Stimulated activated CD8-positive, alpha-beta memory T cell treated with anti-CD3 and anti-CD28 coated beads, Interleukin-15, amount 100 ng/mL, for 48 hours (primary cell): Measurements from ENCODE around the gene HSF5.
A peak's percentile ranks its signal among the peaks of the same experiment; 100 is the strongest.
"Not testable (repeated sequence)": the region's sequence is repeated elsewhere in the genome, so short reads cannot be mapped to it uniquely, and the experiment has no call there.

ENCODE experiments used
- DNase-seq, 2 donors: peaks; one replicate each; pipeline ENCODE4 v3.0.0-alpha.2; 2020; ENCODE audit warnings: low read depth in 2 of 2

HSF5 gene

DNA sequence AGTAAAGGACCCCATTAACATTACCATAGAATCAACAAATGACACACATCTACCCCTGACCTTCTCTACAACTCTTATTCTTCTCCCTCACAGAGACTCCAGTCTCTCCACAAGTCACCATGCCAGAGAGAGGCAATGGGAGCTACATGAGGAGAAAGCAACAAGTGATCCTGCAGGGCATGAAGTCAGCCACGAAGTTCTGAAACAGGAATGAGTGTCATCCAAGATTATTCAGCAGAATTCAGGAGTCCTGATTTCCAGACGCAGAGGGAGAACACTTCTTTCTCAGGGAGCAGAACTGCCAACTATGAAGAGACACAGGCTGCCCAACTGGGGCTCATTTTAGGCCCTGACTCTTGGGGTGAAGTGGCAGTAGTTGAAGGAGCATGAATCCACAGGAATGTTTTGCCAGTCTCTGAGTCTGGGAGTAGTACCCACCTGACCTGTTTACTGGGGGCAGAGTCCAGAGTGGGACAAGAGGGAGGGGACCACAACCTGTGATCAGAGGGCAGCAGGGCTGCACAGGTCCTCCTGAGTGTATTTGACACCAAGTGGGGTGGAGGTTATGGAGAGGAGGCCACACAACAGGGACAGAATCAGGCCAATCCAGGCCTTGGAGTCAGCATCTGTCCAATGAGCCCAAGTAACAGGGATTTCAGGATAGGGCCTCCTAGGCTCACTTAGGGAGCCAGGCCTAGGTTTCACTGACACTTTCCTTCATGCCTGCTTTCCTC is 28.6 kb upstream of the HSF5 start:
- DNase-seq = no peak

GRCh38 chr17:58515286-58515685 is 27.1 kb upstream of the HSF5 start:
- DNase-seq = no peak

DNA sequence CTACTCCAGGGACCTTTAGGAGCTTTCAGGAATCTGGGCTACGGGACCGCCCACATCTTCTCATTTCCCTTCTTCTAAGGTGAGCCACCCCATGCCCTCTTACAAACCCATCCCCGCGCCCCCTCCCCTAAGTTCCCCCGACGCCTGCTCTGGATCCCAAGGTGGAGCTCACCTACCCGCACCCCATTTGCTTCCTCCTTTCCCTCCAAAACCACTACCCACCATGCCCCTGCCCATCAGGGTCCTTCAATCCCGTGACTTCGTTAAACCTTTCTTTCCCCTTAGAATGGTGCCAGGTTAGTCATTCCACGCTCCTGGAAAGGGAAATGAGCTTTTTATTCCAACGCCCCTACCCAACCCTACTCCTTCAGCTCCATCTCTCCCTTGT is 26.6 kb upstream of the HSF5 start:
- DNase-seq = no peak

- peak; percentile 71 to 73 for DNase-seq
These were observed 26.0 kb upstream of the HSF5 start, which contains the start of gene MTMR4 for GRCh38 chr17:58513965-58514769. Gene MTMR4 (minus strand): TSS chr17:58514638. CDS start chr17:58514407, 231 bp downstream.

GRCh38 chr17:58513267-58513964 is 25.2 kb upstream of the HSF5 start:
- no peak for DNase-seq

GRCh38 chr17:58510075-58510474 is 21.9 kb upstream of the HSF5 start:
- DNase-seq = no peak

DNA sequence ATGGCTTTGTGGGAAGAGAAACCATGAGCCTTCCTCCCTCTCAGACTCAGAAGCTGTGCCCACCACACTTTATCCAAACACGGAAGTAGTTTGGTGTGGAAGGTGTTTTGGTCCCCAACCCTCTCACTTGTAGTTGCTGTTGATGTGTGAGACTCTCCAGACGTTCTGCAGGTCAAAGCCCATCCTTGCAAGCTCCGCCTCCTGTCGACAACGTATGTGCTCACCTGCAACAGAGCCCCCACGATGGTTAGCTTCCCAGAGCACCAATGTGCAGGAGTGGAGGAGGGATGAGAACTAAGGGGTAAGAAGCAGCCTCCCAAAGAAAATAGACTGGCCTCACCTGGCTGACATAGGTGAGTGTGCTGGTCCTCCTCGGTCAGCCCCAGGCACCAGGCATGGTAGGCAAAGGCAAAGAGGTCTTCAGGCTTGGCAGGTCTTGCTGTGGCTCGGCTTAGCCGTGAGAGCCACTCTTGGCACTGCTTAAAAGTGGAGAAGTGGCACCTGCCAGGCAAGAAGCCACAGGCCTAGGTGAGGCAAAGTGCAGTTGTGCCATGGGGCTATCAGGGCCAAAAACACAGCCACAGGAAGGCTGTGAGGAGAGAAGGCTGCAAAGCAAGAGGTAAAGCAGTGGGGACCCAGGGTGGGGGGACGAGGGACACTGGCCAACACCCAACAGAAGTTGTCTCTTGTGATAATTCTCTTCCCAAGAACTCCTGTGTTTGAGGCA is 20.3 kb upstream of the HSF5 start:
- DNase-seq = no peak

- no peak for DNase-seq
These were observed 19.0 kb upstream of the HSF5 start for GRCh38 chr17:58507123-58507634.

GRCh38 chr17:58506354-58507080 is 18.3 kb upstream of the HSF5 start:
- DNase-seq = no peak

- DNase-seq = no peak
These were observed 16.7 kb upstream of the HSF5 start for GRCh38 chr17:58504826-58505351.

GRCh38 chr17:58503866-58504265 is 15.7 kb upstream of the HSF5 start:
- no peak for DNase-seq

GRCh38 chr17:58503134-58503533 is 14.9 kb upstream of the HSF5 start:
- DNase-seq = not testable (repeated sequence)

DNA sequence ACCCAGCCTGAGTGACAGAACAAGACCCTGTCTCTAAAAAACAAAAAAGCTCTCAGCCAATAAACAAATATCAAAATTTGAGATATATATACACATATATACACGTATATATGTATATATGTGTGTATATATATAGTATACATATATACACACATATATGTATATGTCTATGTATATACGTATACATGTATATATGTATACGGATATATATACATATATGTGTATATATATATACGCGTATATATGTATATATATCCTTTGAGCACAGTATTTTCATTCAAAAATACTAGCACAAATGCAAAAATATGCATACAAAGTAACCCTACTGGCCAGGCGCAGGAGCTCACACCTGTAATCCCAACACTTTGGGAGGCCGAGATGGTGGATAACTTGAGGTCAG is 13.2 kb upstream of the HSF5 start:
- DNase-seq = no peak

GRCh38 chr17:58498177-58498828 is 10.1 kb upstream of the HSF5 start:
- no peak for DNase-seq

DNA sequence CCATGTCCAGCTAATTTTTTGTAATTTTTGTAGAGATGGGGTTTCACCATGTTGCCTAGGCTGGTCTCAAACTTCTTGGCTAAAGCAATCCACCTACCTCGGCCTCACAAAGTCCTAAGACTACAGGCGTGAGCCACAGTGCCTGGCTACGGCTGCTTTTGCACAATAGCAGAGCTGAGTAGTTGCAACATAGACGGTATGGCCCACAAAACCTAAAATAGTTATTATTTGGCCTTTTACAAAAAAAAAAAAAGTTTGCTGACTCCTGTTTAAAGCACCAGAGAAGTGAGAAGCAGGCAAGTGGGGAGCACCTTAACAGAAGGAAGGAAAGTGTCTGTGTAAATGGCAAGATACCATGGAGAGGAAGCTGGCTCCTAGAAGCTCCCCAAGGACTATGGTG is 5.3 kb upstream of the HSF5 start:
- no peak for DNase-seq

DNA sequence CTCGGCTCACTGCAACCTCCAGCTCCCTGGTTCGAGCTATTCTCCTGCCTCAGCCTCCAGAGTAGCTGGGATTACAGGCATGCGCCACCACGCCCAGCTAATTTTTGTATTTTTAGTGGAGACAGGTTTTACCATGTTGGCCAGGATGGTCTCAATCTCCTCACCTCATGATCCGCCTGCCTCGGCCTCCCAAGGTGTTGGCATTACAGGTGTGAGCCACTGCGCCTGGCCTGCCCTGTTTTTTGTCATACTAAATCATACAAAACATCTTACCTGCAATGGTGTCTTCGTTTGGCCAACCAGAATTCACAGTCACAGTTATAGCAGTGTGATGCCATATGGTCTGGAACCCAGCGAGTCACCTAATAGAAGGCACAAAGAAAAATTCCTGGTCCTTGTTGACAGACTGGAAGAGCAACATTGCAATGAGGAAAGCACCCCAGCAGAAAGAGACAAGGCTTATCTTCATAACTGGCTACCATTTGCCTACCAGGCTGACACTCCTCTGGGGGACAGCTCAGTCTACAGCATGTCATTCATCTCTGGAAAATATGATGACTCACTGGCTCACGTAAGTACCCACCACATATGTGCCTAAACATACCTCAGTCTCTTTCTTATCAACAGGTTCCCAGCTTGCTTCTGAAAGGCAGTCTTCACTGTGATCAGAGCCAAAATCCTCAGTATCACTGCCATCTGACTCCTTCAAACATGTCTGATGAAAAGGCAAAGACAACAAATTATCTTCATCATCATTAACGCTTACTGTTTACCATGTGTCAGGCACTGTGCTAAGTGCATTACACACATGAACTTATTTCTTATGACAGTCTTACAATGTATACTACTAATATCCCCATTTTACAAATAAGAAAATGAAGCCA is 4.3 kb upstream of the HSF5 start:
- DNase-seq = no peak

GRCh38 chr17:58491510-58492045 is 3.4 kb upstream of the HSF5 start:
- no peak for DNase-seq

GRCh38 chr17:58488428-58488890 is 251 bp upstream of the HSF5 start:
- DNase-seq = no peak

DNA sequence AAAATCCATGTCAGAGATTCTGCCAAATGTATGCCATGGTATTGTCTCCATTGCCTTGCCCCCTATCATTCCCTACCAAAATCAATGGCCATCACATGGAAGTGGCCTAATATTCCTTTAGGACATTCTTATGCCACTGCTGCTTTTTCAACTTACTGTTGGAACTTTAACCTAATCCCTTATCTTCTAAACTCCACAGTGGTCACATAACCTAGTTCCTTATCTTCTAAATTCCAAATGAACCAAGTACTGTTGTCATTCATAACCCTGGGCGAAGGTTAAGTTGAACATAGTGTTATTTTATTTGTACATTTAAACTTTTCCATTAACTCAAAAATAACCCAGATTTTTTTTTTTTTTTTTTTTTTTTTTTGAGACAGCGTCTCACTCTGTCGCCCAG is 3.6 kb downstream of the HSF5 start:
- no peak for DNase-seq
